Central memory CD8-positive, alpha-beta T cell (primary cell): Measurements from ENCODE around the gene GPR107.

ENCODE experiments used
- ATAC-seq: fragments of 150-1000 bp; cut with Tn5 transposase; replicated peaks from 2 replicates; pipeline ENCODE4 v1.10.0; 2022; ENCODE audit warnings: mild to moderate bottlenecking, moderate FRiP score, moderate number of reproducible peaks; ENCODE audit not compliant: poor library complexity, severe bottlenecking; ENCODE audit errors: extremely low read depth
- DNase-seq, 2 donors: peaks; one replicate each; pipeline ENCODE4 v3.0.0; 2021; ENCODE audit warnings: low spot score in 2 of 2
- H3K27ac Mint-ChIP-seq: one replicate; pipeline ENCODE4 v1.8.0; 2022; ENCODE audit warnings: low read depth, mild to moderate bottlenecking, moderate library complexity, mixed read lengths
- H3K27me3 Mint-ChIP-seq: one replicate; pipeline ENCODE4 v1.8.0; 2022; ENCODE audit warnings: mixed read lengths
- H3K36me3 Mint-ChIP-seq: one replicate; pipeline ENCODE4 v1.8.0; 2022; ENCODE audit warnings: mild to moderate bottlenecking, moderate library complexity, mixed read lengths; ENCODE audit not compliant: insufficient read depth
- H3K4me1 Mint-ChIP-seq: one replicate; pipeline ENCODE4 v1.8.0; 2022; ENCODE audit warnings: mixed read lengths
- H3K4me3 Mint-ChIP-seq: one replicate; pipeline ENCODE4 v1.8.0; 2022; ENCODE audit warnings: mild to moderate bottlenecking, moderate library complexity, mixed read lengths
- H3K9me3 Mint-ChIP-seq: one replicate; pipeline ENCODE4 v1.8.0; 2022; ENCODE audit warnings: mixed read lengths

The GPR107 gene

DNA sequence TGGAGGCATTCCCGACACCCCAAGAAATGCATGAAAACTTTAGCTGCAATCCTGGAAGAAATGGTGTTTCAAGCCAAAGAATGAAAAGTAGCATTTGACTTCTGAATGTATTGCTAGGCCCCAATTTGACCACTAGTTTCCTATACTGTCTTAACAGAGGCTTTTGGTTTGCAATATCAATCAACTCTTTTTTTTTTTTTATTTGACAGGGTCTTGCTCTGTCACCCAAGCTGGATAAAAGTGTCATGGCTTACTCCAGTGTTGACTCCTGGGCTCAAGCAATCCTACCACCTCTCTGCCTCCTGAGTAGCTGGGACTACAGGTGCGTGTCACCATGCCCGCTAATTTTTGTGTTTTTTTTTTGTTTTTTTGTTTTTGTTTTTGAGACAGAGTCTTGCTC lies 3.2 kb upstream of the GPR107 start:
- ATAC-seq, result no peak
- peaks cover 6% of the 10 kb centered on the region for H3K36me3 Mint-ChIP-seq
- no peak overlapping the region for H3K4me3 Mint-ChIP-seq
- H3K4me1 Mint-ChIP-seq, result peaks cover 9% of the 10 kb centered on the region
- no peaks in the 10 kb centered on the region for H3K9me3 Mint-ChIP-seq
- no peak for DNase-seq
- H3K27ac Mint-ChIP-seq, result no peak overlapping the region
- no peaks in the 10 kb centered on the region for H3K27me3 Mint-ChIP-seq

DNA sequence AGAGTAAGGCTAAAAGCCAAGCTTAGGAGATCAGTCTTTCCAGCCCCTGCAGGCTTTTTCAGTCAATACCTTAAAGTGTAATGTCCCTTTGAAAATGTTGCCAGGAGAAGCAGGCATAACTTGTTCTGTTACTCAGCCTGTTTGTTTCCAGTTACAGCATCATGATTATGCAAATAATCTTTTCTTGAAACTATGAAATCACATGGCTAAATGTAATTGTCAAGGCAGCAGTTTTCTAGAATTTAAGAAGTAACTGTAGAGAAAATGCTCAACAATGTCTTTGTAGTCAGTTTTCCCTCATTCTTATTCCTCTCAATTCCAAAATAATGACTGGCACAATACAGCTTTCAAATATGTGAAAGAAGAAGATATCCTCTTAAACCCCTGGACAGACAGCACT lies 1.9 kb upstream of the GPR107 start:
- H3K27me3 Mint-ChIP-seq, result no peaks in the 10 kb centered on the region
- peaks cover 8% of the 10 kb centered on the region for H3K36me3 Mint-ChIP-seq
- peak overlapping the region; percentile 23 for H3K4me3 Mint-ChIP-seq
- peaks cover 6% of the 10 kb centered on the region for H3K4me1 Mint-ChIP-seq
- no peak for ATAC-seq
- DNase-seq, result no peak
- H3K9me3 Mint-ChIP-seq, result no peaks in the 10 kb centered on the region
- H3K27ac Mint-ChIP-seq, result no peak overlapping the region

DNA sequence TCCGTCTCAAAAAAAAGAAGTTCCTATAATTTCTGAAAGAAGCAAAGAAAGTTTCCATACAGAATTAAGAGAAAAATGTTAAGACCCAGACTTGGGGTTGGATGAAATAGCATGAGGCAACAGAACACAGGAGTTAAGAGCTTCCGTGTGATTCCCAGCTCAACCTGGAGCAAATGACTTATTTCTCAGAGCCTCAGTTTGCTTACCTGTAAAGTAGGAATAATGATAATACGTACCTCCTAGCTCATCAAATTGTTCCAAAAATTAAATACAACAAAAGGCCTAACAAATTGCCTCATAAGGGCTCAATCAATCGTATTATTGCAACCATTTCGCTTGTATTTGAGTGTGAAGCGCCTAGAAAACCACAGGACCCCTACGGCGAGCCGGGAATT lies 600 bp upstream of the GPR107 start:
- Mint-ChIP-seq H3K9me3 (no peaks in the 10 kb centered on the region), H3K36me3 (peaks cover 9% of the 10 kb centered on the region), H3K4me3 (peak overlapping the region; percentile 93), H3K4me1 (peaks cover 8% of the 10 kb centered on the region), H3K27me3 (no peaks in the 10 kb centered on the region), H3K27ac (peak overlapping the region; percentile 95)
- ATAC-seq (no peak), DNase-seq (no peak)

DNA sequence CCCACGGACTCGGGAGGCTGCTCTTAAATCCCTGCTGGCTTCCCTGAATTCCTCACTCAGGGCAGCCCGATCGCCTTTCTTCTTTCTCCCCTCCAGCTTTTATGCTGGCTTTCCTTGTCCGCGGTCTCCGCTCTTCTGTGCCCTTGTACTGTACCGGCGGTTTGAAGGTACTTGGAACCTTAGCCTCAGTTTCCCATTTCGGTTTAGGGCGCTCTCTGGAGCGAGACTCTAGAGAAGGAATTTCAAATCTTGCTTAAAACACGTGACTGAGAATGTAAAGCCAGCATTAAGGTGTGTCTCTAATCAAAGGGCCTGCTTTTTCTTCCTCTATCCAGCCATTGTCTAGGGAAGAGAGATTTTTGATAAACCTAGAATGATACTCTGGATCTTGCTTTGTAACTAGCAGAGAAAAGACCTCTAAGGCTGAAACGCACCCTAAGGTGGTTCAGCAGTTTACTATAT lies 650 bp downstream of the GPR107 start:
- H3K9me3 Mint-ChIP-seq, result no peaks in the 10 kb centered on the region
- peaks cover 19% of the 10 kb centered on the region for H3K36me3 Mint-ChIP-seq
- peak overlapping the region; percentile 95 for H3K27ac Mint-ChIP-seq
- no peak for DNase-seq
- H3K27me3 Mint-ChIP-seq, result no peaks in the 10 kb centered on the region
- H3K4me3 Mint-ChIP-seq, result peak overlapping the region; percentile 93
- peaks cover 16% of the 10 kb centered on the region for H3K4me1 Mint-ChIP-seq
- ATAC-seq, result no peak

DNA sequence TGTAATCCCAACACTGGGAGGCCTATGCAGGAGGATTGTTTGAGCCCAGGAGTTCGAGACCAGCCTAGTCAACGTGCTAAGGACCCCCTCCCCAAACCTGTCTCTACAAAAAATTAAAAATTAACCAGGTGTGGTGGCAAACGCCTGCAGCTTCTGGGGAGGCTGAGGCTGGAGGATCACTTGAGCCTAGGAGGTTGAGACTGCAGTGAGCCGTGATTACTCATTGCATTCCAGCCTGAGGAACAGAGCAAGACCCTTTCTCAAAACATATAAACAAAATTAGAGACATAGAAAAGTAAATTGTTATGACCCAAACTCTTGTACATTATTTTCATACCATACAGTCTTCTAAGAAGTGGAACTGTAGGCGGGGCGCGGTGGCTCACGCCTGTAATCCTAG lies 1.1 kb downstream of the GPR107 start:
- DNase-seq, result no peak
- Mint-ChIP-seq H3K4me3 (peak overlapping the region; percentile 93), H3K27ac (no peak overlapping the region), H3K4me1 (peaks cover 16% of the 10 kb centered on the region), H3K36me3 (peaks cover 21% of the 10 kb centered on the region), H3K27me3 (no peaks in the 10 kb centered on the region), H3K9me3 (no peaks in the 10 kb centered on the region)
- no peak for ATAC-seq

DNA sequence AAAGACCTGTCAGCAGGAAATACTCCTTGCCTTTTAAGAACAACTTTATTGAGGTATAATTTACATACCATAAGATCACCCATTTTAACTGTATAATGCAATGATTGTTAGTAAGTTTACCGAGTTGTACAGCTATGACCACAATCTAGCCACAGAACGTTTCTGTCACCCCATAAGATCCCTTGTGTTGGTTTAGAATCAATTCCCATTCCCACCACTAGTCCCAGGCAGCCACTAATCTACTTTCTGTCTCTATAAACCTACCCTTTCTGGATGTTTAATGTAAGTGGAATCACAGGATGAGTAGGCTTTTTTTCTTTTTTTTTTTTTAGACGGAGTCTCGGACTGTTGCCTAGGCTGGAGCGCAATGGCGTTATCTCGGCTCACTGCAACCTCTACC lies 4.4 kb downstream of the GPR107 start:
- H3K27me3 Mint-ChIP-seq, result no peaks in the 10 kb centered on the region

DNA sequence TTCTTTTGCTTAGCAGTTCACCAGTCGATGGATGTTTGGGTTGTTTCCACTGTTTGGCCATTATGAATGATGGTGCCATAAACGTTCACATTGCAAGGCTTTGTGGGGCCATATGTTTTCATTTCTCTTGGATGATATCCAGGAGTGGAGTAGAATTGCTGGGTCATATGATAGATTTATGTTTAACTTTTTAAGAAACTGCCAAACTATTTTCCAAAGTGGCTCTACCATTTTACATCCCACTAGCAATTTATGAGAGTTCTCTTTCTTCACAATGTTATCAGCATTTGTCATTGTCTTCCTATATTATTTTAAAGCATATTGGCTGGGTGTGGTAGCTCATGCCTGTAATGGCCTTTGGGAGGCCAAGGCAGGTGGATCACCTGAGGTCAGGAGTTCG lies 5.2 kb downstream of the GPR107 start:
- no peak overlapping the region for H3K27ac Mint-ChIP-seq
- ATAC-seq, result no peak

More for the DNA sequence above, 4.4 kb downstream of the GPR107 start:
- ATAC-seq (no peak), DNase-seq (no peak)
- Mint-ChIP-seq H3K9me3 (no peaks in the 10 kb centered on the region), H3K36me3 (peaks cover 22% of the 10 kb centered on the region), H3K4me1 (peaks cover 36% of the 10 kb centered on the region), H3K27ac (no peak overlapping the region), H3K4me3 (no peak overlapping the region)

DNA sequence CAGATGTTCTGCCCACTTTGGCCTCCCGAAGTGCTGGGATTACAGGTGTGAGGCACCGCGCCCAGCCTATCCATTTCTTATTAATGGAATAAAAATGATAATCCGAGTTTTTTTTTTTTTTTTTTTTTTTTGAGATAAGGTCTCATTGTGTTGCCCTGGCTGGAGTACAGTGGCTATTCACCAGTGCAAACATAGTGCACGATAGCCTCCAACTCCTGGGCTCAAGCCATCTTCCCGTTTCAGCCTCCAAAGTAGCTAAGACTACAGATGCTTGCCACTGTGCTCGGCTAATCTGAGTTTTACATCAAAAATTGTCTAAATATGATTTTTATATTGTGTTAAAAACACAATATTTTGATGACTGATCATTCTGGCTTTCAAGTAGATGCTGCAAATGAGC lies 6.6 kb downstream of the GPR107 start:
- H3K27ac Mint-ChIP-seq, result no peak overlapping the region
- H3K9me3 Mint-ChIP-seq, result no peaks in the 10 kb centered on the region
- no peaks in the 10 kb centered on the region for H3K27me3 Mint-ChIP-seq
- peaks cover 39% of the 10 kb centered on the region for H3K4me1 Mint-ChIP-seq
- ATAC-seq (no peak), DNase-seq (no peak)
- peaks cover 22% of the 10 kb centered on the region for H3K36me3 Mint-ChIP-seq
- no peak overlapping the region for H3K4me3 Mint-ChIP-seq

More for the DNA sequence above, 5.2 kb downstream of the GPR107 start:
- Mint-ChIP-seq H3K9me3 (no peaks in the 10 kb centered on the region), H3K4me3 (no peak overlapping the region), H3K36me3 (peaks cover 23% of the 10 kb centered on the region), H3K4me1 (peaks cover 40% of the 10 kb centered on the region), H3K27me3 (no peaks in the 10 kb centered on the region)
- DNase-seq, result no peak

DNA sequence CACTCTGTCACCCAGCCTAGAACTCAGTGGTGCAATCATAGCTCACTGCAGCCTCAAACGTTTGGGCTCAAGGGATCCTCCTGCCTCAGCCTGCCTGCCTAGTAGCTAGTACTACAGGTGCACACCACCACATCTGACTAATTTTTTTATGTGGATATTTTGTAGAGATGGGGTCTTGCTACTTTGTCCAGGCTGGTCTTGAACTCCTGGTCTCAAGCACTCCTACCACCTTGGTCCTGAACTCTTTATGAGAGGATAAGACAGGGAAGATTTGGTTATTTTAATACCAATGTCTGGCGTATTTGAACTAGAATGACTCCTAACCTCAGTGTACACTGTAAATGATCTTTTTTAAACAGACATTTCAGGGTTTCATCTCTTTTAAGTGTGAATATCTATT lies 9.0 kb downstream of the GPR107 start:
- Mint-ChIP-seq H3K9me3 (no peaks in the 10 kb centered on the region), H3K27ac (peak overlapping the region; percentile 30), H3K36me3 (peaks cover 20% of the 10 kb centered on the region), H3K27me3 (no peaks in the 10 kb centered on the region), H3K4me1 (peaks cover 39% of the 10 kb centered on the region), H3K4me3 (no peak overlapping the region)
- DNase-seq (no peak), ATAC-seq (no peak)

DNA sequence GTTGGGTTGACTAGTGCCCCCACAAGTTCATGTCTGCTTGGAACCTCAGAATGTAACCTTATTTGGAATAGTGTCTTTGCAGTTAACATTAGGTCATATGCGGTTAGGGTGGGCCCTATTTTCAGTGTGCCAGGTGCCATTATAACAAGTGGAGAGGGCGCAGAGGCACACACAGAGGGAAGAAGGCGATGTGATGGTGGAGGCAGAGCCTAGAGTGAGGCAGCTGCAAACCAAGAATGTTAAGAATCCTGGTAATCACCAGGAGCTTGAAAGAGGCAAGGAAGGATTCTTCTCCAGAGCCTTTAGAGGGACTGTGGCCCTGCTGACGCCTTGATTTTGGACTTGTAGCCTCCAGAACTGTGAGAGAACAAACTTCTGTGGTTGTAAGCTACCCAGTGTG lies 10.9 kb downstream of the GPR107 start:
- Mint-ChIP-seq H3K9me3 (no peaks in the 10 kb centered on the region), H3K4me1 (peaks cover 34% of the 10 kb centered on the region), H3K4me3 (no peak overlapping the region), H3K27ac (peak overlapping the region; percentile 6), H3K36me3 (peaks cover 8% of the 10 kb centered on the region), H3K27me3 (no peaks in the 10 kb centered on the region)
- ATAC-seq (no peak), DNase-seq (no peak)

DNA sequence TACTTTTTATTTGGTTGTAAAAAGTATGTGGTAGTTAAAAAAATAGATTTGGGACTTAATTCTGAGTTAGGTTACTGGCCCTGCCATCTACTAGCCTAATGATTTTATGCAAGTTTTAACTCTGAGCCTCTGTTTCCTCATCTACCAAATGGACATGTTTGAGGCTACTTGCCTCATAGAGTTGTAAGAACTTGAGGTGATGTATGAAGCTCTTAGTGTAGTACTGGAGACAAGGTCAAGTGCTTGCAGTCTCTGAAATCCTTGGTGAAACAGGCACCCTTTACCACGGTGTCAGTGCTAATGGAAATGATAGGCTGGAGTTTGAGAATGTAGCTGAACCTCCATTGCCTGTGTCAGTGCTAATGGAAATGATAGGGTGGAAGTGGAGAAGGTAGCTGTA lies 15.3 kb downstream of the GPR107 start:
- ATAC-seq, result no peak
- no peak overlapping the region for H3K4me3 Mint-ChIP-seq

DNA sequence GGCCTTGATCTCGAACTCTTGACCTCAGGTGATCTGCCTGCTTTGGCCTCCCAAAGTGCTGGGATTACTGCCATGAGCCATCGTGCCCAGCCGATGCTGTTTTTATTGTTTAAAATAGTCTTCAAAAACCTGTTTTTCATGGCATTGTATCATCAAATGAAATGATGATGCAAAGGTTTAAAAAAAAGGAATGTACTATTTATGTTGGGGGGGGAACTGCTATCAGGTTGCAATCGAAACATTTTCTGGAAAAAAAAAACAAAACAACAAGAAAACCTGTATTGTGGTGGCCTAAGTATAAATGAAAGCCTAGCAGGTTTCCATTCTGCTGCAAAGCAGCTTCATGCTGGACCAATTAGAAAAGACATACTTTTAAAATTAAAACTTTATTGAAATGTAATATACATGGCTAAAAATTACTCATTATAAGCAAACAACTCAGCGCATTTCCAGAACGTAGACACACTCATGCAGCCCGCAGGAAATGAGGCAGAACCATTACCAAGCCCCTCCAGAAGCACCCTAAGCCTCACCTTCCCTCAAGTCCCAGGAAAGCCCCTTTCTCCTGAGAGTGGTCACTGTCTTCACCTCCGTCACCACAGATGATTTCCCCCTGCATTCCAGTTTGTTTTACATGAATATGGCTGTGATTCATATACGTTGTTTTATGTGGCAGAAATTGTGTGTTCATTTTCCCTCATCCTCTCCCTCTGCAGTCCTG lies 19.0 kb downstream of the GPR107 start:
- Mint-ChIP-seq H3K4me3 (no peak overlapping the region), H3K36me3 (peaks cover 25% of the 10 kb centered on the region), H3K27ac (peak overlapping the region; percentile 40), H3K4me1 (peaks cover 12% of the 10 kb centered on the region), H3K9me3 (no peaks in the 10 kb centered on the region), H3K27me3 (no peaks in the 10 kb centered on the region)
- ATAC-seq (no peak), DNase-seq (no peak)

More for the DNA sequence above, 15.3 kb downstream of the GPR107 start:
- peaks cover 17% of the 10 kb centered on the region for H3K4me1 Mint-ChIP-seq
- H3K9me3 Mint-ChIP-seq, result no peaks in the 10 kb centered on the region
- H3K27me3 Mint-ChIP-seq, result no peaks in the 10 kb centered on the region
- DNase-seq, result no peak
- H3K27ac Mint-ChIP-seq, result no peak overlapping the region
- peaks cover 10% of the 10 kb centered on the region for H3K36me3 Mint-ChIP-seq

DNA sequence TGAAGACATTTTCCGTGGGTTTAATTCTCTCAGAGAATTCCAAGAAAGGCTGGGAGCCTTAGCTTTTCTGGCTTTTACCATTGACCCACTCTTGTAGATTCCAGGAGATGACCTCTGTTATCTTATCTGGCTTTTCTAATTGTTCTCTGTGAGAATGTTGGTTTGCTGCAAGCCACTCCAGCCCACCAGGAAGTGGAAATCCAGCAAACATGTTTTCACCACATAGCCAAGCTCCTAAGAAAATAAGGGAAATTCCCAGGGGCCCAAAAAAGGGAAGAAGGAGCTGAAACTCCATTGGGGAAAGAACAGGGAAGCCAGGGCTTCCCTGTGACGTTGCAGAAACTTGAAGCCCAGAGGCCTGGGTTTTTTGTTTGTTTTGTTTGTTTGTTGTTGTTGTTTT lies 19.7 kb downstream of the GPR107 start:
- Mint-ChIP-seq H3K27ac (peak overlapping the region; percentile 40), H3K27me3 (no peaks in the 10 kb centered on the region), H3K4me1 (peaks cover 12% of the 10 kb centered on the region)

More for the DNA sequence above, 19.7 kb downstream of the GPR107 start:
- peaks cover 27% of the 10 kb centered on the region for H3K36me3 Mint-ChIP-seq
- DNase-seq (no peak), ATAC-seq (no peak)
- no peak overlapping the region for H3K4me3 Mint-ChIP-seq
- H3K9me3 Mint-ChIP-seq, result no peaks in the 10 kb centered on the region
